Lung (tissue), 12 donors: ENCODE measurements around the gene NLE1. TPM values are rescaled to one million over a fixed set of nuclear protein-coding genes. Genes with fewer than 3 reads are reported as not detected.
"Not testable (repeated sequence)": the region's sequence is repeated elsewhere in the genome, so short reads cannot be mapped to it uniquely, and the experiment has no call there.

Experiments
- ATAC-seq: fragments of 200-7000 bp; cut with Tn5 transposase; one replicate; pipeline ENCODE4 v1.9.1; 2020; ENCODE audit warnings: moderate number of reproducible peaks; ENCODE audit not compliant: insufficient read depth, low FRiP score
- DNase-seq, 3 donors: peaks; one replicate each; pipeline ENCODE4 v3.0.0-alpha.2; 2013 to 2017
- H3K27ac ChIP-seq, 2 donors: one replicate each; pipeline ENCODE4 v1.5.1; 2013; ENCODE audit warnings: mild to moderate bottlenecking in 2 of 2, moderate library complexity in 2 of 2, control low read depth in 1 of 2, inconsistent platforms in 1 of 2, low read depth in 1 of 2, low read length in 1 of 2
- H3K27me3 ChIP-seq, 3 donors: one replicate each; pipeline ENCODE4 v1.5.1; 2013; ENCODE audit warnings: low read length in 2 of 3; ENCODE audit not compliant: control insufficient read depth in 3 of 3, insufficient read depth in 3 of 3
- H3K36me3 ChIP-seq, 4 donors: one replicate each; pipeline ENCODE4 v1.5.1; 2013; ENCODE audit warnings: low read length in 4 of 4, mild to moderate bottlenecking in 1 of 4, moderate library complexity in 1 of 4; ENCODE audit not compliant: control insufficient read depth in 4 of 4, insufficient read depth in 4 of 4
- H3K4me1 ChIP-seq, 5 donors: one replicate each; pipeline ENCODE4 v1.5.1; 2013; ENCODE audit warnings: low read length in 5 of 5, mild to moderate bottlenecking in 2 of 5, moderate library complexity in 1 of 5; ENCODE audit not compliant: control insufficient read depth in 5 of 5, insufficient read depth in 5 of 5
- H3K4me3 ChIP-seq: one replicate; pipeline ENCODE4 v1.5.1; 2013; ENCODE audit warnings: mild to moderate bottlenecking, control low read depth, moderate library complexity
- H3K9ac ChIP-seq, 2 donors: one replicate each; pipeline ENCODE4 v1.5.1; 2013; ENCODE audit warnings: low read length in 2 of 2, control low read depth in 1 of 2; ENCODE audit not compliant: insufficient read depth in 1 of 2
- H3K9me3 ChIP-seq, 4 donors: one replicate each; pipeline ENCODE4 v1.5.1; 2013; ENCODE audit warnings: low read length in 3 of 4, mild to moderate bottlenecking in 1 of 4, moderate library complexity in 1 of 4; ENCODE audit not compliant: control insufficient read depth in 4 of 4, insufficient read depth in 3 of 4
- WGBS, 2 donors: extraction: QIAGEN DNeasy Blood & Tissue Kit; methylation state at CpG; one replicate each; pipeline ENCODE4 v1.1.7; 2013; 5-methylcytosine and 5-hydroxymethylcytosine counted together
- polyA plus RNA-seq, 2 donors: library from polyadenylated mRNA; stranded (reverse); fragments of 200-250 nt; gene quantifications; one replicate each; pipeline ENCODE4 v1.2.1, GENCODE V29; 2013
- total RNA-seq, 2 donors: library from RNA; depleted of rRNA in 1 of 2; stranded (reverse); fragments of >200 nt in 1 of 2; gene quantifications; one replicate each; pipeline ENCODE4 v1.2.1, GENCODE V29; 2014 to 2021
- TF ChIP-seq, protein P1 (sequence below): IDR thresholded peaks from 2 replicates; pipeline ENCODE4 v1.5.1; 2012; ENCODE audit warnings: mild to moderate bottlenecking; ENCODE audit errors: control extremely low read depth, extremely low read depth
- donor health status: control.
- donor health status: control.
- donor health status: Bipolar disorder and iron deficiency.
- donor health status: healthy.
- donor health status: DM: yes; HTN: yes; CAD: no.

Gene NLE1
- total and polyA plus RNA-seq, 4 donors = 6.8 to 15.2 (median 9.2) TPM

DNA sequence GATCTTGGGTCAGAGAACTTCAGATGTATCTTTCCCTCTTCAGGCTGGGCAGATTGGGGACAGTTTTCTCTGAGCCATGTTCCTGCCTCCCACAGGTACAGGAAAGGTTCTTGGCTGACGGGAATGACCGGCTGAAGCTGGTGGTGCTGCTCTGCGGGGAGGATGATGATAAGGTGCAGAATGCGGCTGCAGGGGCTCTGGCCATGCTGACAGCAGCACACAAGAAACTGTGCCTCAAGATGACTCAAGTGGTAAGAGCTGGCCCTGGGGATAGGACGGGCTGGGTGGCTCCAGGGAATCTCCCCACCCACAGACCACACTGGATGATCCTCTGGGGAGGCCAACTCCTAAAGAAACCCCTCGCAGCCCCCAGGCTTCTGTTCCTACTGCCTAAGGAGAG, 41.2 kb upstream of the NLE1 start:
- Histone ChIP-seq H3K36me3 (peaks cover 0 to 7% (median 0%) of the 10 kb centered on the region in 4 donors), H3K9ac (no peak overlapping the region), H3K9me3 (peaks cover 0 to 1% (median 0%) of the 10 kb centered on the region in 4 donors), H3K27me3 (peaks cover 0 to 9% (median 3%) of the 10 kb centered on the region in 3 donors), H3K4me3 (no peak overlapping the region), H3K27ac (no peak overlapping the region), H3K4me1 (no peaks in the 10 kb centered on the region)
- DNase-seq (no peak), ATAC-seq (no peak)
- TF ChIP-seq, protein P1, sequence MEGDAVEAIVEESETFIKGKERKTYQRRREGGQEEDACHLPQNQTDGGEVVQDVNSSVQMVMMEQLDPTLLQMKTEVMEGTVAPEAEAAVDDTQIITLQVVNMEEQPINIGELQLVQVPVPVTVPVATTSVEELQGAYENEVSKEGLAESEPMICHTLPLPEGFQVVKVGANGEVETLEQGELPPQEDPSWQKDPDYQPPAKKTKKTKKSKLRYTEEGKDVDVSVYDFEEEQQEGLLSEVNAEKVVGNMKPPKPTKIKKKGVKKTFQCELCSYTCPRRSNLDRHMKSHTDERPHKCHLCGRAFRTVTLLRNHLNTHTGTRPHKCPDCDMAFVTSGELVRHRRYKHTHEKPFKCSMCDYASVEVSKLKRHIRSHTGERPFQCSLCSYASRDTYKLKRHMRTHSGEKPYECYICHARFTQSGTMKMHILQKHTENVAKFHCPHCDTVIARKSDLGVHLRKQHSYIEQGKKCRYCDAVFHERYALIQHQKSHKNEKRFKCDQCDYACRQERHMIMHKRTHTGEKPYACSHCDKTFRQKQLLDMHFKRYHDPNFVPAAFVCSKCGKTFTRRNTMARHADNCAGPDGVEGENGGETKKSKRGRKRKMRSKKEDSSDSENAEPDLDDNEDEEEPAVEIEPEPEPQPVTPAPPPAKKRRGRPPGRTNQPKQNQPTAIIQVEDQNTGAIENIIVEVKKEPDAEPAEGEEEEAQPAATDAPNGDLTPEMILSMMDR = no peak
- 74 to 81% methylated on average over 6 of the region's 6 CpGs for WGBS, 2 donors

DNA sequence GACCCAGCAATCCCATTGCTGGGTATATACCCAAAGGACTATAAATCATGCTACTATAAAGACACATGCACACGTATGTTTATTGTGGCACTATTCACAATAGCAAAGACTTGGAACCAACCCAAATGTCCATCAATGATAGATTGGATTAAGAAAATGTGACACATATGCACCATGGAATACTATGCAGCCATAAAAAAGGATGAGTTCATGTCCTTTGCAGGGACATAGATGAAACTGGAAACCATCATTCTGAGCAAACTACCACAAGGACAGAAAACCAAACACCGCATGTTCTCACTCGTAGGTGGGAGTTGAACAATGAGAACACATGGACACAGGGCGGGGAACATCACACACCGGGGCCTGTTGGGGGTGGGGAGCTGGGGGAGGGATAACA, 37.3 kb upstream of the NLE1 start:
- not testable (repeated sequence) for H3K27ac ChIP-seq, H3K9me3 ChIP-seq, H3K4me1 ChIP-seq, DNase-seq, H3K9ac ChIP-seq, ATAC-seq, H3K27me3 ChIP-seq, H3K36me3 ChIP-seq, H3K4me3 ChIP-seq
- WGBS, 2 donors = 94 to 98% methylated on average over 5 of the region's 5 CpGs

DNA sequence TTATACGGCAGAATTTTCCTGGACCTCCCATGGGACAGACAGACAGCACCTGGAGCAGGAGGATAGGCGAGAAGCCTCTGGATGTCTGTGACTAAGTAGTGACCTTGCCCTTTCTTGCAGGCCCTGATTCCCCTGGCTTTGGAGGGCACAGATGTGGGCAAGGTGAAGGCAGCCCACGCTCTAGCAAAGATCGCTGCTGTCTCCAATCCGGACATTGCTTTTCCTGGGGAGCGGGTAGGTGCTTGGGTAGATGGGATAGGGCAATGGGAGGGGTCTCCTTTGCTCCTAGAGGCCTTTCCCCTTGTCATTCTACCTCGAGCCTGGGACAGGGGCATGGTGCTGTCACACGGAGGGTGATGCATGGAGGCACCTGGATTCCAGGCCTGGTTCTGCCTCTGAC, 34.8 kb upstream of the NLE1 start:
- no peak overlapping the region for H3K27ac ChIP-seq
- DNase-seq (no peak), ATAC-seq (no peak)
- no peaks in the 10 kb centered on the region for H3K27me3 ChIP-seq
- TF ChIP-seq, protein P1 = no peak
- H3K36me3 ChIP-seq = no peaks in the 10 kb centered on the region
- H3K4me1 ChIP-seq = peaks cover 0 to 2% (median 0%) of the 10 kb centered on the region in 5 donors
- 75 to 88% methylated on average over 8 of the region's 8 CpGs for WGBS, 2 donors
- H3K9me3 ChIP-seq = no peaks in the 10 kb centered on the region
- no peak overlapping the region for H3K4me3 ChIP-seq
- no peak overlapping the region for H3K9ac ChIP-seq

DNA sequence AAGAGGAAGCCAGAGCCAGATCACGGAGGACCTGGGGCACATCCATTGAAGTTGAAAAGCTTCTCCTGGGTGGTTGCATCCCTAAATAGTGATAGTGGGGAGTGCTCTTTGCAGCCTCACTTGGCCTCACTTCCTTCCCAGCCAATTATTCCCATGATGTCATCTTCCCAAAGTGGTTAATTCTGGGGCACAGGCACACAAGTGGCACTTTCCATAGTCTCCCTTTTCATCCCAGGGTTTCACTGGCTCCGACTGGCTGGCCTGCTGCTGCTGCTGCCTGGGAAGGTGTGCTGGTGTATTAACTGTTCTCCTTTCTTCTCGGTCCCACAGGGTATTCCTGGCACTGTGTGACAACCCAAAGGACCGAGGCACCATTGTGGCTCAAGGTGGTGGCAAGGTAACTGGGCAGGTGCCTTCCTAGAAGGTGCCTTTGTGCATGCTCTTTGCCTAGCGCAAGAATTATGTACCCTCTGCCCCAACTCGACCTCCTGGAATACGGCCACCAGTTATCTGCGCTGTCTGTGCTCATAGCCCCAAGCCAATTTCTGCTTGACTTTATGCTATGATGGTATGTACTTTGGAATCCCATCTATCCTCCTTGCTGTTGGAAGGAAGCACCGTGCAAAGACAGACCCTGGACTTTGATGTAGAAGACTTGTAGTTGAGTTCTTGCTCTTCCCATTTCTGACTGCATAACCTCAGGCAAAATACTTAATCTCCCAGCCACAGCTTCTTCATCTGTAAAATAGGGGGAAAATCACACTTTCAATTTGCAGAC, 33.7 kb upstream of the NLE1 start:
- WGBS, 2 donors = 88 to 90% methylated on average over 9 of the region's 9 CpGs
- Histone ChIP-seq H3K36me3 (no peaks in the 10 kb centered on the region), H3K9me3 (no peaks in the 10 kb centered on the region), H3K4me1 (peaks cover 0 to 5% (median 0%) of the 10 kb centered on the region in 5 donors), H3K27me3 (no peaks in the 10 kb centered on the region), H3K27ac (no peak overlapping the region), H3K9ac (no peak overlapping the region), H3K4me3 (no peak overlapping the region)
- ATAC-seq (no peak), DNase-seq (no peak)
- TF ChIP-seq, protein P1 = no peak
